DND-41 (cell line): ENCODE results near the gene AKAIN1.

Experiments used
- EZH2 ChIP-seq: IDR thresholded peaks from 3 replicates; pipeline ENCODE4 v1.6.1; 2012; ENCODE audit warnings: borderline replicate concordance, low read depth, mild to moderate bottlenecking, moderate library complexity, low read length, inconsistent platforms; ENCODE audit not compliant: severe bottlenecking
- TF ChIP-seq, protein P1 (sequence below): IDR thresholded peaks from 2 replicates; pipeline ENCODE4 v1.5.1; 2012; ENCODE audit warnings: borderline replicate concordance, low read length, moderate library complexity, mild to moderate bottlenecking; ENCODE audit not compliant: poor library complexity, severe bottlenecking; ENCODE audit errors: extremely low read depth

DNA sequence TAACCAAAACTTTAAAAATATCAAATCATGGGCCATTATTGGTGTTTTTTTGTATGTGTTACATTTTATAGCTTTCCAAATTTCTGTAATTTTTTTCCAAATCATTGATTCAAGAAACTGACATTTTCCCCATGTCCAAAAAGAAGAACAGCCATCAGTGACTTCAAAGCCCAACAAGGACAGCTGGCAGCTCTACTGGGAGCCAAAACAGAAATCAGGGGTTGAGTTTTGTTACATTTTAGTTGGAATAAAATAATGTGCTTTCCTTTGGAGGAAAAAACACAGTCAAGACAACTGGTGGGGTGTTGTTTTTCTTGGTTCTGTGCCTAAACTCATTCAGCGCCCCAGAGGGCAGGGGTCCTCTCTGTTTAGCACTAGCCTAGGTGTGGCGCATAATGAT is 23.8 kb downstream of the AKAIN1 start:
- TF ChIP-seq, protein P1, sequence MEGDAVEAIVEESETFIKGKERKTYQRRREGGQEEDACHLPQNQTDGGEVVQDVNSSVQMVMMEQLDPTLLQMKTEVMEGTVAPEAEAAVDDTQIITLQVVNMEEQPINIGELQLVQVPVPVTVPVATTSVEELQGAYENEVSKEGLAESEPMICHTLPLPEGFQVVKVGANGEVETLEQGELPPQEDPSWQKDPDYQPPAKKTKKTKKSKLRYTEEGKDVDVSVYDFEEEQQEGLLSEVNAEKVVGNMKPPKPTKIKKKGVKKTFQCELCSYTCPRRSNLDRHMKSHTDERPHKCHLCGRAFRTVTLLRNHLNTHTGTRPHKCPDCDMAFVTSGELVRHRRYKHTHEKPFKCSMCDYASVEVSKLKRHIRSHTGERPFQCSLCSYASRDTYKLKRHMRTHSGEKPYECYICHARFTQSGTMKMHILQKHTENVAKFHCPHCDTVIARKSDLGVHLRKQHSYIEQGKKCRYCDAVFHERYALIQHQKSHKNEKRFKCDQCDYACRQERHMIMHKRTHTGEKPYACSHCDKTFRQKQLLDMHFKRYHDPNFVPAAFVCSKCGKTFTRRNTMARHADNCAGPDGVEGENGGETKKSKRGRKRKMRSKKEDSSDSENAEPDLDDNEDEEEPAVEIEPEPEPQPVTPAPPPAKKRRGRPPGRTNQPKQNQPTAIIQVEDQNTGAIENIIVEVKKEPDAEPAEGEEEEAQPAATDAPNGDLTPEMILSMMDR: no peak
- no peak for TF ChIP-seq EZH2
